Left colon (tissue), 2 donors: Measurements from ENCODE around the gene VWF. TPM values are rescaled to one million over a fixed set of nuclear protein-coding genes. Genes with fewer than 3 reads are reported as not detected.
"Not testable (repeated sequence)": the region's sequence is repeated elsewhere in the genome, so short reads cannot be mapped to it uniquely, and the experiment has no call there.

Experiments used
- ATAC-seq: fragments of 200-7000 bp; cut with Tn5 transposase; one replicate; pipeline ENCODE4 v1.9.1; 2020; ENCODE audit warnings: mild to moderate bottlenecking, moderate library complexity
- DNase-seq, 2 donors: peaks; one replicate each; pipeline ENCODE4 v3.0.0-alpha.2; 2020
- intact Hi-C, 2 donors: fragments of 100-400 bp; cut with DNase I in 1 of 2; cut with micrococcal nuclease in 1 of 2; formaldehyde crosslinking; loops; one replicate each; pipeline versions ENCODE4 v1.11.2 to v1.14.0; 2022; cut with DNase I, micrococcal nuclease
- total RNA-seq, 2 donors: library from RNA; stranded (reverse); fragmentation: NEBNext Ultra II Directional; extraction: Animal tissue kit (Norgen Biotek cat#: 25700); gene quantifications; one replicate each; pipeline ENCODE4 v1.2.1, GENCODE V29; 2021
- donor health status: DM: no; HTN: no; CAD: no.
- donor health status: DM: yes; HTN: yes; CAD: no.

VWF gene
- total RNA-seq, 2 donors from 2014 or later = 42.8 to 48.5 TPM

DNA sequence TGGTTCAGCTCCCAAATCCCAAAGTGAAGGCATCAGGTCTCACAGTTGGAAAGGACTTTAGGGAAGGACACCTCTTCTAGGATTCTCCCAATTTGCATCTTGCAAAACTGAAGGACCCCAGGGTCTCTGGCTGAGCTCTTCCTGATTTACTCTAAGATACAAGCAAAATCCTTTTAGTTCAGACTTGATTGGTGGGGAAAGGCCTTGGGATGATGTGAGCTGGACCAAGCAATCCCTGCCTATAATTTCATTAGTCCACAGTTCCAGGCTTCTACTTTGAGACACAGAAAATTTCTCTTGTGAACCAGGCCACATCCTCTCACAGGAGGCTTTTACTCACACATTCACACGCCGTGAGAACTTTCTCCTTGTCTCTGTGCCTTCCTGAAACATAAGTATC lies 23.6 kb upstream of the VWF start:
- ATAC-seq (no peak), DNase-seq (no peak)

DNA sequence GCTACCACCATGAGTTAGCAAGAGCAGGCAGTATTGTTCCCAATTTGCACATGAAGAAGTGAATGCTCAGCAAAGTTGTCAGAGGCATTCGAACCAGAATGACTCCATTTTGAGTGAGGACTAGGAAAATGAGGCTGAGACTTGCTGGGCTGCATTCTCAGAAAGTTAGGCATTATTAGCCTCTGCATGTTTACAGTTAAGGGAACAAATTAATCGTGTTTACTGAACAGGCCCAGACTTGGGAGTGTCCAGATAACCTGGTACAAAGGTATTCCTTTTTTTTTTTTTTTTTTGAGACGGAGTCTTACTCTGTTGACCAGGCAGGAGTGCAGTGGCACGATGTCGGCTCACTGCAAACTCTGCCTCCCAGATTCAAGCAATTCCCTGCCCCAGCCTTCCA lies 22.5 kb upstream of the VWF start:
- DNase-seq = no peak
- ATAC-seq = no peak

More for the DNA sequence above, 23.6 kb upstream of the VWF start:
- intact Hi-C loops = no loop called here

GRCh38 chr12:6146509-6146908 lies 22.0 kb upstream of the VWF start:
- no peak for DNase-seq
- intact Hi-C loops = no loop called here
- ATAC-seq = no peak

More for the DNA sequence above, 22.5 kb upstream of the VWF start:
- intact Hi-C loops = no loop called here

DNA sequence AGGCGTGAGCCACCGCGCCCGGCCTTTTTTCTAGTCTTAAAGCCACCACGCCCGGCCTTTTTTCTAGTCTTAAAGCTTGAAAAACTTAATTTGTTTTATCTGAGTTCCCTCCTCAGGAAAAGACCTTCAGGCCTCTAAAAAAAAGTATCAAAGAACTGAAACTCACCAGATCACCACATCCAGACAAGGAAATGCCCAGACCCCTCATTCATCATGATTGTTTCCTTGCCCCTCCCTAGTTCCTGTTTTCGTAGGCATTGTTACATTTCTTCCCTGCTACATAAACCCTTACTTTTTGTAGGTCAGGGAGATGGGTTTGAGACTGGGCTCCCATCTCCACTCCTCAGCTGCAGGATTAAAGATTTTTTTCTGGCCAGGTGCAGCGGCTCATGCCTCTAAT lies 21.1 kb upstream of the VWF start:
- no peak for ATAC-seq
- intact Hi-C loops = no loop called here
- DNase-seq = no peak

GRCh38 chr12:6143303-6143675 lies 18.8 kb upstream of the VWF start:
- ATAC-seq (no peak), DNase-seq (no peak)
- intact Hi-C loops = no loop called here

- intact Hi-C loops, DNase-seq, ATAC-seq: not testable (repeated sequence)
These were observed 18.2 kb upstream of the VWF start for GRCh38 chr12:6142368-6143302.

DNA sequence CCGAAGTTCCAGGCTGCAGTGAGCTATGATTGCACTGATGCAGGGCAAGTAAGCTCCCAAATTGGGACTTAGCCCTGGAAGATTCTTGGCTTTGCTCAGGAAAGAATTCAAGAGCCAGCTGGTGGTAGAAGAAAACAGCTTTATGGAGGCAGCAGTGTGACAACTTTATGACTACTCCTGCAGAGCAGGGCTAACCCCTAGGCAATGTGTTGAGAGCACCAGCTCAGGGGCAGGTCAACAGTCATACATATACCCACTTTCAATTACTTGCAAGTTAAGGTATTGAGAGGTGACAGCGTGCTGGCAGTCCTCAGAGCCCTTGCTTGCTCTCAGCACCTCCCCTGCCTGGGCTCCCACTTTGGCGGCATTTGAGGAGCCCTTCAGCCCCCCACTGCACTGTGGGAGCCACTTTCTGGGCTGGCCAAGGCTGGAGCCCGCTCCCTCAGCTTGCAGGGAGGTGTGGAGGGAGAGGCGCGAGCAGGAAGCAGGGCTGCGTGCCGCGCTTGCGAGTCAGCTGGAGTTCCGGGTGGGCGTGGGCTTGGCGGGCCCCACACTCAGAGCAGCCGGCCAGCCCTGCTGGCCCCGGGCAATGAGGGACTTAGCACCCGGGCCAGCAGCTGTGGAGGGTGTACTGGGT lies 17.4 kb upstream of the VWF start:
- ATAC-seq = not testable (repeated sequence)

DNA sequence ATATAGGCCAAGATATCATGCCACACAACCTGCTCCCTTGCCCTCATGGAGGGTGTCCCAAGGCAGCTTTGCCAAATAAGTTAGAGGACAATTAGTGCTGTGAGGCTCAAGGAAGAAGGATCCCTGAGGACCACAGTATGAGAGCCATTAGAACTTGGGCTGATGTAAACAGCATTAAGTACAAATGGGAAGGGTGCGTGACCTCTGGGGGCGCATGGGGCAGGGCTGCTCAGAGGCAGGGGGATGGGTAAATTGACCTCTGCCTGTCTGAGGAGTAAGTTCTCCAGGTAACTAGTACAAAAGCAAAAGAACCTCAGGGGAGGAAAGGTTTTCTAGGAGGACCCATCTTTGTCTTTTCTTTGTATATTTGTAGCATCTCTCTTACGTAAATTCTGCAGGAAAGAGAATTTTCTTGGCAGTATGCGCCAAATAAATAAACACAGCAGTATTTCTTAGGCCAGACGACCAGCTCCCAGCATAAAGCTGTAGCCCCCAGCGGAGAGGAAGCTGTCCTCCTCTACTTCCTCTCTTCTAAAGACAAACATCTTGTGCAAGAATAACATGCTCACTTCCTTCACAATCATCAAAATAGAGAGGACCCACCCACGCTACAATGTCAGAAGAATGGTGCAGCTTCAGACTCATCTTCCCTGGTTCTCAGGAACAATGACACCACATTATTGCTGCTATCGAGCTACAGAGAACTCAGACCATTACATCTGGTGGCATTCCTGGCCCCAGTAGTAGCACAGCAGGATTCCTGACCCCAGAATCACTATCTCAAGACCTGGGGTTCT lies 16.4 kb upstream of the VWF start:
- intact Hi-C loops = no loop called here
- ATAC-seq (no peak), DNase-seq (no peak)

More for the DNA sequence above, 17.4 kb upstream of the VWF start:
- intact Hi-C loops, DNase-seq: not testable (repeated sequence)

DNA sequence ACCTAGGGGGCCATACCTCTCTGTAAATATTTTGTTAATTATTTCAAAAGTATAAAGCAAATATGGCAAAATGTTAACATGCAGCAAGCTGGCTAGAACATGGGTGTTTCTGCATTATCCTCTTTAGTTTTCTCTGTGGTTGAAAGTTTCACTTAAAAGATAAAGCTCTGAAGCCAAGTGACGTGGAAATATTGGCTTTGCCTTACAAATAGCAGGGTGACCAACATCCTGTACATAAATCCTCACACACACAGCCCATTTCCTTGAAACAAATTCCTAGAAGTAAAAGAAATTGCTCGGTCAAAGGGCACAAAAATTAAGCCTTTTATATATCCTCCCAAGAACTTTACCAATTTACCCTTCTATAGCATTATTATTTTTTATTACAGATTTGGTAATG lies 10.6 kb upstream of the VWF start:
- DNase-seq = no peak
- intact Hi-C loops = no loop called here
- ATAC-seq = no peak

DNA sequence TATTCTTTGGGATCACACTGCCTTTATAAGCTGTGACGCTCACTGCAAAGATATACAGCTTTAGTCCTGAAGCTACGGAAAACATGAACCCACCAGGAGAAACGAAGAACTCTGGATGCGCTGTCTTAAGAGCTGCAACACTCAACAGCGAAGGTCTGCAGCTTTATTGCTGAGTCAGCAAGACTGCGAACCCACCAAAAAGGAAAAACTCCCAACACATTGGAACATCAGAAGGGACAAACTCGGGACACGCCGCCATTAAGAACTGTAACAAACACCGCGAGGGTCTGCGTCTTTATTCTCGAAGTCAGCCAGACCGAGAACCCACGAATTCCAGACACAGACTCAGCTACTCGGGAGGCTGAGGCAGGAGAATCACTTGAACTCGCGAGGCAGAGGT lies 9.2 kb upstream of the VWF start:
- no peak for DNase-seq
- ATAC-seq = no peak
- intact Hi-C loops = no loop called here

DNA sequence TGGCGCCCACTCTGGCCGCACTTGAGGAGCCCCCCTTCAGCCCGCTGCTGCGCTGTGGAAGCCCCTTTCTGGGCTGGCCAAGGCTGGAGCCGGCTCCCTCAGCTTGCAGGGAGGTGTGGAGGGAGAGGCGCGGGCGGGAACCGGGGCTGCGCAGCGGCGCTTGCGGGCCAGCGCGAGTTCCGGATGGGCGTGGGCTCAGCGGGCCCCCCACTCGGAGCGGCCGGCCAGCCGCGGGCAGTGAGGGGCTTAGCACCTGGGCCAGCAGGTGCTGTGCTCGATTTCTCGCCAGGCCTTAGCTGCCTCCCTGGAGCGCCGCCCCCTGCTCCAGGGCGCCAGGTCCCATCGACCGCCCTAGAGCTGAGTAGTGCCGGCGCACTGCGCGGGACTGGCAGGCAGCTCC lies 8.0 kb upstream of the VWF start:
- ATAC-seq (no peak), DNase-seq (no peak)
- intact Hi-C loops = no loop called here

GRCh38 chr12:6125310-6125608 lies 789 bp upstream of the VWF start:
- DNase-seq (no peak), ATAC-seq (no peak)
- intact Hi-C loops = no loop called here

DNA sequence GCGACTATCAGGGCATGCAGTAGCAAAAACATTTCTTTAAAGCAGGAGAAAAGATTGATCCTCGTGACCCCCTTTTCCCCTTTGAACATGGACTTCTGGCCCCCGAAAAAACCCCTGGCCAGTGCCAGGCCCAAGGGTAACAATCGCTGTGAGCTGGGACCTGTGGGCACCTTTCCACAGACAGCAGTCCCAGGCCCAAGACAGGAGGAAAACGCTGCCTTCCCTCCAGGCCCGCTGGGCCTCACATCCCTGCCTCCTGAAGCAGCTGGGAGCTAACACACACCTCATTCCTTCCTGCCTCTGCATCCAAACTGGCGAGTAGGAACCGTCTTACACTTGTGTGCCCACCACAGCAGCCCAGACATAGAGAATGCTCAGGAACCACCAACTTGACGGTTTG lies 1.2 kb downstream of the VWF start:
- no peak for DNase-seq
- intact Hi-C loops = no loop called here

DNA sequence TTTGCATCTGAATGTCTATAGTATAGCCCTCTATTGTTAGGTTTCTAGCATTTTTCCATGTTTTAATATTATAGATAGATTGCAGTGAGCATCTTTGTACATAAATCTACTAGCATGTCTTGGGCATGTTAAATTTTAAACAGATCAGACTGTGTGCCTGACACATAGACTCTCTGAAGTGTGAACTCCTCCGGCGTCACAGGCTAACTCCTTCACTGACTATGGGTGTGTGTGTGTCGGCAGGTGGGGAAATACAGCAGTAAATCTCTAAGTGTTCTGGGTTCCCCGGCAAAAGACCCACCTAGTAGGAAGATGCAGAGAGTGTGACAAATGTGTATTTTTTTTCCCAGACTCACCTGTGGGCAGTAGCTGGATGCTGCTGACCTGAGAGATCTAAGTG lies 2.3 kb downstream of the VWF start:
- ATAC-seq (no peak), DNase-seq (no peak)
- intact Hi-C loops = no loop called here

More for the DNA sequence above, 1.2 kb downstream of the VWF start:
- ATAC-seq = no peak

- intact Hi-C loops = no loop called here
- DNase-seq (no peak), ATAC-seq (no peak)
These were observed 3.5 kb downstream of the VWF start for GRCh38 chr12:6120796-6121473.

- intact Hi-C loops = no loop called here
- no peak for ATAC-seq
- DNase-seq = no peak
These were observed 5.4 kb downstream of the VWF start for GRCh38 chr12:6118891-6119568.

DNA sequence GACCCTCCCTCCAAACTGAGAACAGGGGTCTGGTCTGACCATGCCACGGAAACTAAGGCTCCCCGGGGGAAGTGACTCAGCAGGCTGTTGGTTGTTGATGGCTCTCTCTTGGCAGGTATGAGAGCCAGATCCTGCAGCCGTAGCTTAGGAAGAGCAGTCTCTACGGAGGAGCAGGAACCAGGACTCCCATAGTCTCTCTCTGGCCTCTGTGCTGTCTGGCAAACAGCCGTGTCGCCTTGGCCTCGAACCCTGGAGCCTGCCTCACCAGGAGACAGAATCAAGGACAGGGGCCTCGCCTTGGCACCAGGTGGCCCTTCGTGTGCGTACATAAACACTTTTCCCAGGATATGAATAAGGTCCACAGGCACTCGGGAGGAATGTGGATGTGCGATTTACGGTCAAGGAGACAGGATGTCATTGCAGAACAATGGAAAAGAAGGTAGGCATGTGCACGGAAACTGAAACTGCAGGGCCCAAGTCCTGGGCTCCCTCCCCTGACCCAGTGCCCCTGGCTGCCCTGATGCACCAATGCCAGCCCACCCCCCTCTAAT lies 7.9 kb downstream of the VWF start:
- intact Hi-C loops = no loop called here
- DNase-seq (no peak), ATAC-seq (no peak)

GRCh38 chr12:6115389-6115788 lies 9.1 kb downstream of the VWF start:
- intact Hi-C loops = no loop called here
- no peak for DNase-seq
- no peak for ATAC-seq
